Tibial nerve (tissue), 3 donors: ENCODE results near the gene EIF2B2.

Experiments used
- CTCF ChIP-seq, 5 experiments: fragments of 200-600 bp in 3 of 5; fragments of 450-650 bp in 2 of 5; sonication (generic) in 3 of 5; IDR thresholded peaks; one replicate each; pipeline ENCODE4 v1.5.1; 2016 to 2019; ENCODE audit warnings: antibody characterized with exemption in 5 of 5, mild to moderate bottlenecking in 3 of 5, moderate library complexity in 2 of 5
- POLR2A ChIP-seq, 2 donors: fragments of 450-650 bp; IDR thresholded peaks; one replicate each; pipeline ENCODE4 v1.6.1; 2017; ENCODE audit warnings: antibody characterized with exemption in 2 of 2, mild to moderate bottlenecking in 2 of 2, moderate library complexity in 2 of 2

DNA sequence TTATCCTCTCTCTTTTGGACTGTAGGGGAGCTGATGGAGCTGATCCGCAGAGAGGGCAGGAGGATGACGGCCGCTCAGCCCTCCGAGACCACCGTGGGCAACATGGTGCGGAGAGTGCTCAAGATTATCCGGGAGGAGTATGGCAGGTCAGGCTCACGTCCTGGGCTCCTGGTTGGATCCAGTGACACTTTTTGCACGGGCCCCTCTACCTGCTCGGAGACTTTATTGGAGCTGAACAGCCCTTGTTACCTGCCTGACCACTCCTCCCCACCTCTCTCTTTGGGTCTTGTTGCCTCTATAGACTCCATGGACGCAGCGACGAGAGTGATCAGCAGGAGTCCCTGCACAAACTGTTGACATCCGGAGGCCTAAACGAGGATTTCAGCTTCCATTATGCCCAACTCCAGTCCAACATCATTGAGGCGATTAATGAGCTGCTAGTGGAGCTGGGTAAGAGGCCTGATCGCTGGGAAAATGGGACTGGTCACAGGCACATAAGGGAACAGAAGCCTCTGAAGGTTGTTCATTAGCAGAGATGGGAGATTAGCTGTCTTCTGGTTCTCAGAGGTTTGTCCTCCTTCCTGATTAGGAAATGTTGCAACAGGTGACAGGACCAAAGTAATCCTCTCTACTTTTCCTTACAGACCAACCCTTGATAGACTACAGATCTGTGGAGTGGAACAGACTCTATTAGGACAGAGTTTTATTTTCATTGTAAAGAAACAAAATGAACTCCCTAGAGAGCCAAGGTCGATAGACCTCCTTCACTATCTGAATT, 718 bp downstream of the EIF2B2 start:
- TF ChIP-seq CTCF (IDR thresholded peaks at IDR 0.05) (no peak), POLR2A (IDR thresholded peaks at IDR 0.05) (no peak)
